Spinal cord (tissue), 10 donors: Measurements from ENCODE around the gene RMDN2. TPM values are rescaled to one million over a fixed set of nuclear protein-coding genes. Genes with fewer than 3 reads are reported as not detected.

ENCODE experiments used
- DNase-seq, 6 donors: peaks; one replicate each; pipeline versions ENCODE4 v3.0.0 to v3.0.0-alpha.2; 2013 to 2015; ENCODE audit warnings: low spot score in 6 of 6, low read depth in 4 of 6
- H3K27ac ChIP-seq: one replicate; pipeline ENCODE4 v1.5.1; 2013; ENCODE audit warnings: low read depth, low read length, control low read depth
- H3K27me3 ChIP-seq: one replicate; pipeline ENCODE4 v1.6.1; 2013; ENCODE audit warnings: low read length; ENCODE audit not compliant: control insufficient read depth, insufficient read depth
- H3K36me3 ChIP-seq: one replicate; pipeline ENCODE4 v1.6.1; 2013; ENCODE audit warnings: low read length; ENCODE audit not compliant: control insufficient read depth, insufficient read depth
- H3K4me1 ChIP-seq: one replicate; pipeline ENCODE4 v1.6.1; 2013; ENCODE audit warnings: low read length; ENCODE audit not compliant: control insufficient read depth, insufficient read depth
- H3K4me3 ChIP-seq: one replicate; pipeline ENCODE4 v1.5.1; 2013; ENCODE audit warnings: low read depth, low read length, control low read depth
- H3K9me3 ChIP-seq: one replicate; pipeline ENCODE4 v1.6.1; 2013; ENCODE audit warnings: low read length; ENCODE audit not compliant: control insufficient read depth, insufficient read depth
- WGBS: methylation state at CpG from one replicate; pipeline ENCODE4 v1.1.5; 2013; ENCODE audit warnings: missing lambda C conversion rate; ENCODE audit not compliant: insufficient coverage; 5-methylcytosine and 5-hydroxymethylcytosine counted together
- polyA plus RNA-seq, 2 donors: library from polyadenylated mRNA; unstranded; fragments of 120-200 nt; gene quantifications; one replicate each; pipeline ENCODE4 v1.2.1, GENCODE V29; 2013; ENCODE audit not compliant: insufficient read length in 2 of 2
- total RNA-seq, 2 donors: library from RNA; depleted of rRNA in 1 of 2; stranded (reverse); fragments of 120-200 nt in 1 of 2; fragments of >200 nt in 1 of 2; gene quantifications; one replicate each; pipeline versions ENCODE4 v1.2.3 to v1.2.4, GENCODE V29; 2013 to 2014
- donor health status: healthy.

RMDN2 gene
- total and polyA plus RNA-seq, 4 donors: 5.4 to 16.7 (median 11.4) TPM

DNA sequence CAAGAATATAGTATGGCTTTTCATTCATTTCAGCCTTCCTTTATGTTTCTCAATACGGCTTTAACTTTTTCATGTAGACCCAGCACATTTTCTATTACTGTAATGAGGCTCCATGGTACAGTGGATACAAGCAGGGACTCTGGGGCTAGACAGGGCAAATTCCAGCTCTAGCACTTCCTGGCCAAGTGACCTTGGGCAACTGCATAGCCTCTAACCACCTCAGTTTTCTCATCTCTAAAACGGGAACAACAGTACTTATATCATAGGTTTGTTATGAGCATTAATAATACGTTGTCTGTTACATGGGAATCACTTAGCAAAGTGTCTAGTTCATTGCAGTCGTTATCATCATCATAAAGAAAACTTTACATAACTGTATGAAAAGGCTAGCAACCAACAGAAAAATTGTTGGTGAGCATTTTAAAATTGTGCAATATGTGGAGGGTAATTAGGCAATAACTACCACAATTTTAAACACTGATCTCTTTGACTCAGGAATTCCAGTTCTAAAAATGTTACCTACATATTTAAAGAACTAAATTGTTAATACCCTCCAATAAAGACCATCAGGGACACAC is 13.7 kb upstream of the RMDN2 start:
- Histone ChIP-seq H3K27ac (no peak overlapping the region), H3K4me1 (no peaks in the 10 kb centered on the region), H3K36me3 (no peaks in the 10 kb centered on the region), H3K27me3 (no peaks in the 10 kb centered on the region), H3K4me3 (no peak overlapping the region), H3K9me3 (no peaks in the 10 kb centered on the region)
- no peak for DNase-seq
- WGBS: 80% methylated on average over 1 of the region's 4 CpGs

DNA sequence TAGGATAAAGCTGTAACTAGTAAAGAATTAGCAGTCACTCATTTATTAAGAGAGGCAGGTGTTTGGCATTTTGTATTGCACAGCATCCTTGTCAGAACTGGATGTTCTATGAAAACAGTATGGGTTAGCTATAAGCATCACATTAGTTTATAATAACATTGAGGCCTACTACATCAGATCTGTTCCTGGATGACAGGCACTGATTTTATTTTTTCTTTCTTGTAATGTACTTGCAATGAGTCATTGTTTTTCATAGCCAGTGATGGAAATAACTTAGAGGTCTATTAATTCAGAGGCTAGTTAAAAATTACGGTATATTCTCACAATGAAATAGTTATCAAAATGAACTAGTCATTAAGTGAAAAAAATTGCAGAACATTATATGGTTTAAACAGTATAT is 13.0 kb upstream of the RMDN2 start:
- H3K27ac ChIP-seq: no peak overlapping the region
- no peaks in the 10 kb centered on the region for H3K9me3 ChIP-seq
- WGBS: no CpG with 5 or more reads among the region's 1 CpG
- DNase-seq: peak in 1 of 6 donors; percentile 2
- no peaks in the 10 kb centered on the region for H3K4me1 ChIP-seq
- H3K36me3 ChIP-seq: no peaks in the 10 kb centered on the region
- H3K27me3 ChIP-seq: no peaks in the 10 kb centered on the region
- H3K4me3 ChIP-seq: no peak overlapping the region

DNA sequence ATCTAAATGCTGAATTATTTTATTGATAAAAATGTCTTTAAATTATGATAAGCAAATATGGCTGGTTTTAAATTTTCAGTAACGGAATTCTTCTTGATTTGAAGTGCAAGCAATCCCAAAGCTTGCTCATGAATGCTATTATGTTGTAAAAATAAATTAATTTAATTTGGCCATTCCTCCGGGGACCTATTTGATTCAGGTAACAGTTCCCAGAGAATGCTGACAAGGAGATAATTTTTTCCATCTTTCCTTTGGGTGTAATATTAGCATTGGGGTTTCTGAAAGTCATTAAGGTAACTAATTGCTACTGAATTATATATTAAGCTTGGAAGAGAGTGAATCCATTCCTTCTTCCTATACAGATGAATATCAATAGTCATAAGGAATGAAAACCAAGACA is 12.5 kb upstream of the RMDN2 start:
- Histone ChIP-seq H3K36me3 (no peaks in the 10 kb centered on the region), H3K27me3 (no peaks in the 10 kb centered on the region), H3K4me1 (no peaks in the 10 kb centered on the region), H3K9me3 (no peaks in the 10 kb centered on the region), H3K4me3 (no peak overlapping the region), H3K27ac (no peak overlapping the region)
- DNase-seq: peak in 2 of 6 donors; percentile 8 to 80
- WGBS: no CpG with 5 or more reads among the region's 2 CpGs

GRCh38 chr2:37914340-37914739 is 10.7 kb upstream of the RMDN2 start:
- Histone ChIP-seq H3K27ac (no peak overlapping the region), H3K4me1 (no peaks in the 10 kb centered on the region)
- WGBS: no CpG with 5 or more reads among the region's 5 CpGs

DNA sequence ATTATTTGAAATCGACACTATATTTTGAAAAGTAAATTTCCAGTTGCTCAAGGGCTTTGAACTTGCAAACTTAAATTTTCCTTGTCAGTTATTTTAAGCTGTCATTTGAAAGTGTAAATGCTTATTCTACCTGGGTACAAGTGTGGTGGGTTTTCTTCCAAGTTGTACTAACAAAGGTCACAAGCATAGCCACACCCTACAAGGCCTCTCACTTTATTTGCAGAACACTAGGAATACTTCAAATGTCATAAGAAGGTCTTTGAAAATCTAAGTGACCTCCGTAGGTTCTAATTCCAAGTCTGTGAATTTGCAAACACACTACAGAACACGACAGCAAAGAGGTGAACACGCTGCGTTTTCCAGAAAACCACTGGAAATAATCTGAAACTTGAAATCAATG is 9.3 kb upstream of the RMDN2 start:
- no peaks in the 10 kb centered on the region for H3K9me3 ChIP-seq
- WGBS: no CpG with 5 or more reads among the region's 5 CpGs
- H3K4me3 ChIP-seq: no peak overlapping the region
- no peaks in the 10 kb centered on the region for H3K4me1 ChIP-seq
- H3K27ac ChIP-seq: no peak overlapping the region
- H3K27me3 ChIP-seq: no peaks in the 10 kb centered on the region
- no peaks in the 10 kb centered on the region for H3K36me3 ChIP-seq
- DNase-seq: no peak

More at GRCh38 chr2:37914340-37914739, 10.7 kb upstream of the RMDN2 start:
- Histone ChIP-seq H3K9me3 (no peaks in the 10 kb centered on the region), H3K4me3 (no peak overlapping the region), H3K27me3 (no peaks in the 10 kb centered on the region), H3K36me3 (no peaks in the 10 kb centered on the region)
- DNase-seq: no peak

DNA sequence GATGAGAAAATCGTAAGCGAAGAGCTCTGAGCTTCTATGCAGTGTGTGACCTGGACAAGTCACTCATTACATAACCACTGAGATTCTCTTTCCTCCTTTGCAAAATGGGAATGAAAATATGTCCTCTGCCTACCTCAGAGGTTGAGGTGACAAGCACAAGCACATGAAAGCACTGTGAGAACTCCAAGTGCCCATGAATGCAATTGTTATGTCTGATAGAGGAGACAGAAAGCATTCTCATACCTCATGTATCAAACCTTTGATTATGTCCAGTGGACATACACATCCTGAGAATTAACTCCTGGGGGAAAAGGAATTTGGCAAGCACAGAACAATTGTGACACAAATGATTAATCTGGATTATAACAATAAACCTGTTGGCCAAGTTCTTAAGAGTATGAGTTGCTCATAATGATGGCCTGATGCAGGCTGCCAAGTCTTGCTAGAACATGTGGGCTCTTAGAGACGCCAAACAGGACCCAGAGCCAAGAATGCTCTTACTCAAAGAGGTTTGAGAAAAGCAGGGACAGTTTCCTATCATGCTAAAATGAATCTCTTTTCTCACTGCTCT is 8.5 kb upstream of the RMDN2 start:
- H3K36me3 ChIP-seq: no peaks in the 10 kb centered on the region
- no peaks in the 10 kb centered on the region for H3K27me3 ChIP-seq
- no peaks in the 10 kb centered on the region for H3K4me1 ChIP-seq
- DNase-seq: peak in 2 of 6 donors; percentile 49 to 54
- H3K4me3 ChIP-seq: no peak overlapping the region
- WGBS: 71% methylated on average over 3 of the region's 3 CpGs
- H3K27ac ChIP-seq: no peak overlapping the region
- no peaks in the 10 kb centered on the region for H3K9me3 ChIP-seq

DNA sequence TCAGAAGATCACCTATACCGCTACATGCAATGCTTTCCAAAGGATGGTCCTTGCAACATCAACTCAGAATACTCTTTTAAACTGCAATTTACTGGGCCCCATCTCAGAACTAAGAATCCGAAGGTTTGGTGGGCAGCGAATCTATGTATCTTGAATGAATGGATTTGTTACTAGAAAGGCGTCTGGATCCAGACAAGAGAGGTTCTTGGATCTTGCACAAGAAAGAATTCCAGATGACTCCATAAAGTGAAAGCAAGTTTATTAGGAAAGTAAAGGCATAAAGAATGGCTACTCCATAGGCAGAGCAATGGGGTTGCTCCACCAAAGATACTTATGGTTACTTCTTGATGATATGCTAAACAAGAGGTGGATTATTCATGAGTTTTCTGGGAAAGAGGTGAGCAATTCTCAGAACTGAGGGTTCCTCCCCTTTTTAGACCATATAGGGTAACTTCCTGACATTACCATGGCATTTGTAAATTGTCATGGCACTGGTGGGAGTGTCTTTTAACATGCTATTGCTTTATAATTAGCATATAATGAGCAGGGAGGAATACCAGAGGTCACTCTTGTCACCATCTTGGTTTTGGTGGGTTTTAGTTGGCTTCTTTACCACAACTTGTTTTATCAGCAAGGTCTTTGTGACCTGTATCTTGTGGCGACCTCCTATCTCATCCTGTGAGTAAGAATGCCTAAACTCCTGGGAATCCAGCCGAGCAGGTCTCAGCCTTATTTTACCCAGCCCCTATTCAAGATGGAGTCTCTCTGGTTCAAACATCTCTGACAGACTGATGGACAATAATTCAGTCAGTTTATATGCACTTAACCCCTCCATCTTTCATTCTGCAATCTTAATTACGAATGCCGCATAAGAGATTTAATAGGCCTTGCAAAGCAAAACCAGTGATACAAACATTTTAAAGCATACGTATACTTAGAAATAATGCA is 7.5 kb upstream of the RMDN2 start:
- Histone ChIP-seq H3K4me3 (no peak overlapping the region), H3K27ac (no peak overlapping the region), H3K4me1 (no peaks in the 10 kb centered on the region), H3K9me3 (no peaks in the 10 kb centered on the region), H3K36me3 (no peaks in the 10 kb centered on the region), H3K27me3 (no peaks in the 10 kb centered on the region)
- no peak for DNase-seq
- 90% methylated on average over 2 of the region's 9 CpGs for whole genome bisulfite sequencing

GRCh38 chr2:37918742-37919186 is 6.3 kb upstream of the RMDN2 start:
- no peak overlapping the region for H3K27ac ChIP-seq
- no peaks in the 10 kb centered on the region for H3K36me3 ChIP-seq
- no peaks in the 10 kb centered on the region for H3K27me3 ChIP-seq
- H3K4me3 ChIP-seq: no peak overlapping the region
- H3K4me1 ChIP-seq: no peaks in the 10 kb centered on the region
- no peaks in the 10 kb centered on the region for H3K9me3 ChIP-seq
- DNase-seq: no peak

GRCh38 chr2:37919631-37920032 is 5.5 kb upstream of the RMDN2 start:
- no peak overlapping the region for H3K27ac ChIP-seq

More at GRCh38 chr2:37919631-37920032, 5.5 kb upstream of the RMDN2 start:
- DNase-seq: peak in 1 of 6 donors; percentile 17
- Histone ChIP-seq H3K27me3 (no peaks in the 10 kb centered on the region), H3K4me1 (no peaks in the 10 kb centered on the region), H3K4me3 (no peak overlapping the region), H3K9me3 (no peaks in the 10 kb centered on the region), H3K36me3 (no peaks in the 10 kb centered on the region)
- 100% methylated on average over 1 of the region's 2 CpGs for WGBS
